Omental fat pad (tissue), 4 donors: ENCODE measurements around the gene GDPD5. TPM values are rescaled to one million over a fixed set of nuclear protein-coding genes. Genes with fewer than 3 reads are reported as not detected.

Source experiments
- ATAC-seq: fragments of 150-250 bp; one replicate; pipeline ENCODE4 v1.9.1; 2016; ENCODE audit warnings: mild to moderate bottlenecking, moderate library complexity; ENCODE audit not compliant: low FRiP score
- DNase-seq: peaks from one replicate; pipeline ENCODE4 v3.0.0-alpha.2; 2019; ENCODE audit warnings: low spot score
- CTCF ChIP-seq, 3 donors: fragments of 450-650 bp; IDR thresholded peaks; one replicate each; pipeline ENCODE4 v1.5.1; 2016 to 2017; ENCODE audit warnings: antibody characterized with exemption in 3 of 3, mild to moderate bottlenecking in 3 of 3, moderate library complexity in 2 of 3
- small RNA-seq: library from RNA; depleted of rRNA; stranded (forward); fragments of <200 nt; gene quantifications from one replicate; pipeline ENCODE3, GENCODE V24; 2016
- total RNA-seq, 4 donors: library from RNA; depleted of rRNA; stranded (reverse); fragments of >200 nt; gene quantifications; one replicate each; pipeline ENCODE4 v1.1.0, GENCODE V29; 2016

GDPD5 gene
- total RNA-seq, 4 donors from 2014 or later = 23.6 to 34.7 (median 31.7) TPM

- DNase-seq = no peak
- TF ChIP-seq CTCF (IDR thresholded peaks at IDR 0.05) = no peak
- ATAC-seq = no peak
Measured at GRCh38 chr11:75389925-75390324, 135.8 kb downstream of the GDPD5 start.

GRCh38 chr11:75389276-75389605 lies 136.5 kb downstream of the GDPD5 start:
- ATAC-seq (no peak), DNase-seq (no peak)
- no peak for TF ChIP-seq CTCF (IDR thresholded peaks at IDR 0.05)

- ATAC-seq (peak; percentile 60), DNase-seq (peak; percentile 72)
Measured at GRCh38 chr11:75388386-75389275, 137.1 kb downstream of the GDPD5 start.

GRCh38 chr11:75387736-75388294 lies 137.9 kb downstream of the GDPD5 start:
- DNase-seq = no peak

More at GRCh38 chr11:75388386-75389275, 137.1 kb downstream of the GDPD5 start:
- peak in 2 of 3 donors; percentile 17 to 55 for TF ChIP-seq CTCF (IDR thresholded peaks at IDR 0.05)

GRCh38 chr11:75386942-75387630 lies 138.7 kb downstream of the GDPD5 start:
- no peak for TF ChIP-seq CTCF (IDR thresholded peaks at IDR 0.05)
- DNase-seq (no peak), ATAC-seq (no peak)

More at GRCh38 chr11:75387736-75388294, 137.9 kb downstream of the GDPD5 start:
- TF ChIP-seq CTCF (IDR thresholded peaks at IDR 0.05) = no peak
- no peak for ATAC-seq

Small RNA genes lying within 50 kb of the gene (small RNA-seq; reads per million reads assigned to genes)
- gene SNORD15A = not detected
- 81.7 reads per million, percentile 96 among the genes with 10 or more reads in this experiment for gene SNORD15B

Other genes with a start within 250 kb of the GDPD5 start
- gene ARRB1, start 174.3 kb downstream of the GDPD5 start, total RNA-seq = 10 to 100 TPM; 34.7 to 75.0 (median 58.1) TPM
- 1,000 to 10,000 TPM in 3 of 4 donors, 100 to 1,000 TPM in 1; 876 to 1,394 (median 1,127) TPM for gene RPS3, start 126.4 kb downstream of the GDPD5 start, total RNA-seq
- 1 to 10 TPM in 3 of 4 donors, not detected in 1; 1.3 to 2.4 (median 1.8) TPM for gene KLHL35, start 92.7 kb downstream of the GDPD5 start, total RNA-seq
- gene SERPINH1, start 36.3 kb upstream of the GDPD5 start, total RNA-seq = 100 to 1,000 TPM; 307 to 804 (median 482) TPM
- 1 to 10 TPM; 3.2 to 7.0 (median 4.2) TPM for gene MAP6, start 143.1 kb upstream of the GDPD5 start, total RNA-seq
- gene MOGAT2, start 191.9 kb upstream of the GDPD5 start, total RNA-seq = not detected
- gene DGAT2, start 242.8 kb upstream of the GDPD5 start, total RNA-seq = 100 to 1,000 TPM in 3 of 4 donors, 10 to 100 TPM in 1; 67.7 to 663 (median 270) TPM